ENCODE measurements around the gene PRPSAP2.
"Not testable (repeated sequence)": the region's sequence is repeated elsewhere in the genome, so short reads cannot be mapped to it uniquely, and the experiment has no call there.

GRCh38 chr17:18922596-18922995, 64.7 kb downstream of the PRPSAP2 start:
- not testable (repeated sequence) for TF ChIP-seq CTCF, POLR2A (IDR thresholded peaks at IDR 0.05)

Measured in vagina (tissue), 2 donors.